ENCODE results near the gene TRABD.

Gene TRABD

GRCh38 chr22:50228366-50228765 is 42.7 kb downstream of the TRABD start:
- DNase-seq (ENCODE audit: insufficient read length) (no peak), FAIRE-seq (no peak)
- TF ChIP-seq POLR2AphosphoS5 (IDR thresholded peaks at IDR 0.05; ENCODE audit: low read depth, low read length) (no peak), TAF1 (IDR thresholded peaks at IDR 0.05; ENCODE audit: borderline replicate concordance, low read depth, low read length) (no peak), POLR2A (IDR thresholded peaks at IDR 0.05; ENCODE audit: low read depth, low read length) (no peak)

DNA sequence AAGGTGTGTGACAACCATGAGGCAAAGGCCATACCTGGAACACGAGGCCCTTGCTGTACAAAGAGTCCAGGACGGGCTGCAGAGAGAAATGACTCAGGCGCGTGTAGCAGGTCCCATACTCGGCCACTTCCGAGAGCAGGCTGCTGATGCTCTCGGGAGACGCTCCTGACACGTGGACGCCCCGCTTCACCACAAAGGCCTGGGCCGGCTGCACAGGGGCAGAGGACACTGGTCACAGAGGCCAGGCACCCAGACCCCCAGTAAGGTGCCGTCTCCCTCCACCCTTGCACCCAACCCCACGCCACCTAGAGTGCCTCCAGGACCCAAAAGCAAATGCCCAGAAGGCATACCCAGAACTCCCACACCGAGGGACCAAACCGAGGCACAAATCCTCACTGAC is 43.7 kb downstream of the TRABD start:
- DNase-seq (ENCODE audit: insufficient read length), result no peak
- FAIRE-seq, result no peak
- TF ChIP-seq TAF1 (IDR thresholded peaks at IDR 0.05; ENCODE audit: borderline replicate concordance, low read depth, low read length) (no peak), POLR2AphosphoS5 (IDR thresholded peaks at IDR 0.05; ENCODE audit: low read depth, low read length) (no peak), POLR2A (IDR thresholded peaks at IDR 0.05; ENCODE audit: low read depth, low read length) (no peak)

- TF ChIP-seq POLR2A (IDR thresholded peaks at IDR 0.05; ENCODE audit: low read depth, low read length) (no peak), TAF1 (IDR thresholded peaks at IDR 0.05; ENCODE audit: borderline replicate concordance, low read depth, low read length) (no peak), POLR2AphosphoS5 (IDR thresholded peaks at IDR 0.05; ENCODE audit: low read depth, low read length) (no peak)
- FAIRE-seq (no peak), DNase-seq (ENCODE audit: insufficient read length) (no peak)
Measured at GRCh38 chr22:50232481-50233151, 46.9 kb downstream of the TRABD start.

- FAIRE-seq (no peak), DNase-seq (ENCODE audit: insufficient read length) (no peak)
- TF ChIP-seq POLR2AphosphoS5 (IDR thresholded peaks at IDR 0.05; ENCODE audit: low read depth, low read length) (no peak), POLR2A (IDR thresholded peaks at IDR 0.05; ENCODE audit: low read depth, low read length) (no peak), TAF1 (IDR thresholded peaks at IDR 0.05; ENCODE audit: borderline replicate concordance, low read depth, low read length) (no peak)
Measured at GRCh38 chr22:50233223-50233622, 47.5 kb downstream of the TRABD start.

DNA sequence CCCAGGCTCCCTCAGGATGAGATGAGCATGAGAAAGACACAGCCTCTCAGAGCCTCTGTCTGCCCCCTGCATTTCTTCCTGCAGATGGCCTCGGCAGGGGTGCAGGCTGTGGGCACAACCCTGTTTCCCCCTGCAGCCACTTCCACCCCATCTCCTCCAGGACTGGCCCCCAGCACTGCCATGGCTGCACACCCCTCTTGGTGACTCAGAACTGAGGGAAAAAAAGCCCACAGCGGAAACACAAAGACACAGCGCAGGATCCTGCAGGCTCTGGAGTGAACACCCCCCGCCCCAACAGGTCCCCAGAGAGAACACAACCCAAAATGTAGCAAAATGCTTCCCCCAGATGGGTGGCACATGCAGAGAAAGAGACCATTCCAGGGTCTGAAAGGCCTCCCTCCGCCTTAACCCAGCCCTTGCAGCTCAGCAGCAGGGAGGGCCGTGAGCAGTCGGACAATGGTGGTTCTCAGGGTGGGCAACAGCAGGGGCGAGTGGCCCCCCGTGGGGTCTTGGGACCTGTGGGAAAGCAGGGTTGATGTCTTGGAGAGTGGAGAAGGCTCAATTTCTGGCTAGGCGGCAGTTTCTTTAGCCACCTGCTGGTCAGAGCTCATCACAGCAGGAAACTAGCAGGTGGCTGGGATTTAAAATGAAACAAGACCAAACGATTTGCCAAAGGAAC is 51.2 kb downstream of the TRABD start:
- TF ChIP-seq POLR2A (IDR thresholded peaks at IDR 0.05; ENCODE audit: low read depth, low read length) (no peak), TAF1 (IDR thresholded peaks at IDR 0.05; ENCODE audit: borderline replicate concordance, low read depth, low read length) (no peak), POLR2AphosphoS5 (IDR thresholded peaks at IDR 0.05; ENCODE audit: low read depth, low read length) (no peak)
- DNase-seq (ENCODE audit: insufficient read length) (no peak), FAIRE-seq (peak; percentile 53)

GRCh38 chr22:50238755-50239154 is 53.0 kb downstream of the TRABD start:
- TF ChIP-seq TAF1 (IDR thresholded peaks at IDR 0.05; ENCODE audit: borderline replicate concordance, low read depth, low read length) (no peak), POLR2AphosphoS5 (IDR thresholded peaks at IDR 0.05; ENCODE audit: low read depth, low read length) (no peak), POLR2A (IDR thresholded peaks at IDR 0.05; ENCODE audit: low read depth, low read length) (no peak)
- DNase-seq (ENCODE audit: insufficient read length) (no peak), FAIRE-seq (no peak)

GRCh38 chr22:50242406-50242949 is 56.8 kb downstream of the TRABD start:
- TF ChIP-seq POLR2AphosphoS5 (IDR thresholded peaks at IDR 0.05; ENCODE audit: low read depth, low read length), result no peak
- no peak for TF ChIP-seq POLR2A (IDR thresholded peaks at IDR 0.05; ENCODE audit: low read depth, low read length)
- no peak for TF ChIP-seq TAF1 (IDR thresholded peaks at IDR 0.05; ENCODE audit: borderline replicate concordance, low read depth, low read length)
- DNase-seq (ENCODE audit: insufficient read length) (no peak), FAIRE-seq (peak; percentile 53)

DNA sequence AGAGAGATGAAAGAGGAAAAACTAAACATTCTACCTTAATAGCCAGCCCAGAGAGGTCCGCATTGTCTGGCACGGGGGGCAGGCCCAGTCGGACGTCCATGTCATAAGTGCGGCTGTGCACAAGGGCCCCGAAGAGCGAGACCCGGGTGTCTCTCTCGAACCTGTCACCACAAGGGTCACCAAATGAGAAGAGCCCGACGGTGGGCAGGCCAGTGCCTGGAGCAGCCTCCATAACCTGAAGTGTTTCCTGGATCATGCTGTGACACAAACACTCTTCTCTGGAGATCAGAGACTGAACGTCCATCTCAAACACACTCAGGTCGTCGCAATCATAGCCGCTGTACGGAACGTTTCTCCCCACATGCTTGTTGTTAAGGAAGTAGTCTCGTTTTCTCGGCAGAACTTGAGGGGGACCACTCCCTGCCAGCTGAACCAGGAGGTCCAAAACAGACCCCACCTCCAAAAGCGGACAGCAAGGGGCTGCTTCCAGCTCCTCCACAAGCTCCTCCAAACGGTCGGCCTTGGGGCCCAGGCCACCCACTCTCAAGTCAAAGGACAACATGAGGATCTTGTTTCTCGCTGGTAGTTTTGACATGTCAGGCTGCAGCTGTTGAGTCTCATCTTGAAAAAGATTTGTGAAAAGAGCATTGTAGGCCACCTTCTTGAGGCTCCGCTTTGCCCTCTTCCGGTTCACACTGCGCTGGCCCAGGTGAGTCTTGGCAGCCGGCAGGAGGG is 58.1 kb downstream of the TRABD start:
- DNase-seq (ENCODE audit: insufficient read length) (no peak), FAIRE-seq (peak; percentile 91)
- TF ChIP-seq POLR2A (IDR thresholded peaks at IDR 0.05; ENCODE audit: low read depth, low read length), result no peak
- TF ChIP-seq POLR2AphosphoS5 (IDR thresholded peaks at IDR 0.05; ENCODE audit: low read depth, low read length), result no peak
- TF ChIP-seq TAF1 (IDR thresholded peaks at IDR 0.05; ENCODE audit: borderline replicate concordance, low read depth, low read length), result no peak

DNA sequence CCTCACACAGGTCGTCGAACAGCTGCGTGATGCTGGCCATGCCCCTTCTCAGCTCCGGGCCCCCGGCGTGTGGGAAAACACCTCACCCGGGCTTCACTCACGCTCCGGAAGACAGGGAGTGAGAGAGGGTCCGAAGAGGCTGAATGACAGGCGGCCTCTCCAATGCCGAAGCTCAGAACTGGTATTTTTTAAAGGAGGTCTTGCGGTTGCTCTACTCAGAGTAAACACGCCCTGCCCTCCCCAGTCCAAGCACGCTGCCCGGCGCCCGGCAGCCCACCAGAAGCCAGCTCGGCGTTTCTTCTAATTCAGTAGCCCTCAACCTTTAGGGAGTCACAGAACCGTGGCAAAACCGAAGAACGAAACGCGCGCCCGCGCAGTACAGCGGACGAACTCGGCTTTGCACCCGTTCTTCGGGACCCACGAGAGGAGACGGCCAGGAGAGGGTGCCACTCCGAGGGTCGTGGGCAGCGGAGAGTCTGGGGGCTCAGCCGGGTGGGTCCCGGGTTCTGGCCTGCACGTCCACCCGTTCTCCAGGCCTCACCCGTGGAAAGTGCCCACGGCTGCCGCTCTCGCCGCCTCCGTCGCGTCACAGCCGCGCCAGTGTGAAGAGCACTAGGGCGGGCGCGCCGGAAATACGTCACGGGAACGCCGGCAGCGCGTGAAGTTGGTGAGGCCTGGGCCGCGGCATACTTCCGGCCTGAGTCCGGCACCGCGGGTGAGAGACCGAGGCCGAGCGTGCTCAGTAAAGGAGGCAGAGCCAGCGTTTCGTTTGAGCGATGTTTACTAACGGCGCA is 58.9 kb downstream of the TRABD start, which contains the start of gene TUBGCP6:
TUBGCP6 (minus strand) TSS at position 604 of the 794 bp plus-strand sequence; CDS start at position 40, 564 bp downstream.
- TF ChIP-seq TAF1 (IDR thresholded peaks at IDR 0.05; ENCODE audit: borderline replicate concordance, low read depth, low read length) (peak; percentile 81; the same call in 1 of the 2 replicates), POLR2A (IDR thresholded peaks at IDR 0.05; ENCODE audit: low read depth, low read length) (peak; percentile 92), POLR2AphosphoS5 (IDR thresholded peaks at IDR 0.05; ENCODE audit: low read depth, low read length) (peak; percentile 92)
- peak; percentile 98 for FAIRE-seq
- peak; percentile 95 for DNase-seq (ENCODE audit: insufficient read length)

GRCh38 chr22:50245214-50246072 is 59.7 kb downstream of the TRABD start:
- no peak; the same call in 1 of the 2 replicates for TF ChIP-seq POLR2A (IDR thresholded peaks at IDR 0.05; ENCODE audit: low read depth, low read length)
- TF ChIP-seq POLR2AphosphoS5 (IDR thresholded peaks at IDR 0.05; ENCODE audit: low read depth, low read length), result no peak
- no peak for TF ChIP-seq TAF1 (IDR thresholded peaks at IDR 0.05; ENCODE audit: borderline replicate concordance, low read depth, low read length)
- no peak for DNase-seq (ENCODE audit: insufficient read length)
- no peak for FAIRE-seq
